Neural progenitor cell (in vitro differentiated cells): ENCODE measurements around the gene GPR161. TPM values are rescaled to one million over a fixed set of nuclear protein-coding genes. Genes with fewer than 3 reads are reported as not detected.
A peak's percentile ranks its signal among the peaks of the same experiment; 100 is the strongest.

Experiments used
- DNase-seq: peaks from one replicate; pipeline ENCODE4 v3.0.0-alpha.2; 2016; ENCODE audit warnings: low spot score
- H2AFZ ChIP-seq: fragments of 200-600 bp; sonication (generic); replicated peaks from 2 replicates; pipeline ENCODE4 v1.6.1; 2016; ENCODE audit warnings: antibody characterized with exemption
- H3F3A ChIP-seq: fragments of 200-600 bp; sonication (generic); 2 replicates; pipeline ENCODE4 v1.6.1; 2016; ENCODE audit warnings: antibody characterized with exemption, low read depth
- H3K27ac ChIP-seq: fragments of 200-600 bp; sonication (generic); 2 replicates; pipeline ENCODE4 v1.5.1; 2016; ENCODE audit warnings: mild to moderate bottlenecking
- H3K27me3 ChIP-seq: fragments of 200-600 bp; sonication (generic); 2 replicates; pipeline ENCODE4 v1.6.1; 2016; ENCODE audit warnings: mild to moderate bottlenecking, moderate library complexity
- H3K36me3 ChIP-seq: fragments of 200-600 bp; sonication (generic); 2 replicates; pipeline ENCODE4 v1.5.1; 2016
- H3K4me1 ChIP-seq: fragments of 200-600 bp; sonication (generic); 2 replicates; pipeline ENCODE4 v1.6.1; 2016; ENCODE audit warnings: mixed run types
- H3K4me2 ChIP-seq: fragments of 200-600 bp; sonication (generic); 2 replicates; pipeline ENCODE4 v1.6.1; 2016
- H3K4me3 ChIP-seq: fragments of 200-600 bp; sonication (generic); 2 replicates; pipeline ENCODE4 v1.5.1; 2016
- H3K79me2 ChIP-seq: fragments of 200-600 bp; sonication (generic); 2 replicates; pipeline ENCODE4 v1.6.1; 2016; ENCODE audit warnings: low read depth
- H3K9ac ChIP-seq: fragments of 200-600 bp; sonication (generic); 2 replicates; pipeline ENCODE4 v1.6.1; 2016
- H3K9me3 ChIP-seq: fragments of 200-600 bp; sonication (generic); 2 replicates; pipeline ENCODE4 v1.5.1; 2016; ENCODE audit warnings: low read depth
- H4K20me1 ChIP-seq: fragments of 200-600 bp; sonication (generic); 2 replicates; pipeline ENCODE4 v1.6.1; 2016; ENCODE audit warnings: low read depth
- H3K27ac Mint-ChIP-seq: 3 replicates; pipeline ENCODE4 v1.8.0; 2021; ENCODE audit warnings: mixed read lengths
- H3K27me3 Mint-ChIP-seq: 2 replicates; pipeline ENCODE4 v1.8.0; 2022; ENCODE audit warnings: low read depth, mild to moderate bottlenecking, inconsistent platforms, moderate library complexity, mixed read lengths; ENCODE audit not compliant: insufficient read depth
- H3K36me3 Mint-ChIP-seq: 3 replicates; pipeline ENCODE4 v1.8.0; 2021; ENCODE audit warnings: mixed read lengths
- H3K4me1 Mint-ChIP-seq: 3 replicates; pipeline ENCODE4 v1.8.0; 2021; ENCODE audit warnings: mixed read lengths
- H3K4me3 Mint-ChIP-seq: 3 replicates; pipeline ENCODE4 v1.8.0; 2021; ENCODE audit warnings: mild to moderate bottlenecking, moderate library complexity, mixed read lengths
- H3K9me3 Mint-ChIP-seq: 3 replicates; pipeline ENCODE4 v1.8.0; 2020; ENCODE audit warnings: mixed read lengths
- EZH2 ChIP-seq: fragments of 200-600 bp; sonication (generic); IDR thresholded peaks from 2 replicates; pipeline ENCODE4 v1.6.1; 2017; ENCODE audit warnings: antibody characterized with exemption, mild to moderate bottlenecking, moderate library complexity
- EZH2phosphoT487 ChIP-seq: fragments of 200-600 bp; sonication (generic); IDR thresholded peaks from 2 replicates; pipeline ENCODE4 v1.6.1; 2017; ENCODE audit warnings: antibody characterized with exemption
- total RNA-seq: library from RNA; depleted of rRNA; stranded (reverse); fragments of >200 nt; gene quantifications from 2 replicates; pipeline ENCODE4 v1.2.3, GENCODE V29; 2015; ENCODE audit warnings: low replicate concordance
- TF ChIP-seq, protein P1 (sequence below): fragments of 200-600 bp; sonication (generic); IDR thresholded peaks from 2 replicates; pipeline ENCODE4 v1.5.1; 2017; ENCODE audit warnings: antibody characterized with exemption, mild to moderate bottlenecking

Gene GPR161
- total RNA-seq, 1 donor from 2014 or later = 21.1 TPM

DNA sequence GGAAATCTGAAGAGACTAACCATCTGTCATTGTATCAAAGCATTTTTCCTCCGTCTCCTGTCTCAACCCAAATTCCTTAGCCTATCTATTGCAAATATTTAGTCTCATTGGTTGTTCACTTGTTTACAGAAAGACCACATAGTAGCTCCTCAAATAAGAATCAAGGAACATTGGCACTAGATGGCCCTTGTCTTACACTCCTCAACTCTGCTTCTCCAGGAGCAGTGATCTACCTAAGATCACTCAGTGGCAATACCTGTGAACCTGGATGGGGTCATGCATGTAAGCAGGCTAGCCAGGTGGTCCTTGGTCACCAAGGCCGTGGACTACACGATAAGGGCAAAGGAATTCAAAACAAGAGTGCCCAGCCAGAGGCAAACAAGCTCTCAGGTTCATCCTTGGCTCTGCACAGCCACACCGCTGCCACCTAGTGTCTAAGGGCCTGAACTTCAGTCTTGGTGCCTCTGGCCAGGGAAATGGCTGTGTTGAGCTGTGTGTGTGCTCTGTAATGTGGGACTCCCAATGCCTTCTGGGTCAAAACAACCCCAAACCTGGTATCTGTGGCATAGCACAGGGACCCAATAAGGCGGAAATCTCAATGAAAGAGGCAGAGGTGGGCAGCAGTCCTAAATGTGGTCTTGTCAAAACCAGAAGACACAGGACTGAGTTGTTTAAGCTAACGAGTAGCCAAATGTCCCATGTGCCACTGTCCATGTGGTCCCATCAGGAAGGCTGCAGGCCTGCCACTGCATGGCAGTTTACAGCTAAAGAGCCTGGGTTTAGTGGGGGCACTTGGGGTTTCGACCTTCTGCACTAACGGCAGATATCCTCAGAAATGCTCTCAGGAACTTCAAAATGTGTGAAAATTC is 54.5 kb downstream of the GPR161 start:
- Mint-ChIP-seq H3K4me1 (peaks cover 6% of the 10 kb centered on the region), H3K27me3 (peaks cover 5% of the 10 kb centered on the region), H3K27ac (no peak overlapping the region), H3K9me3 (no peaks in the 10 kb centered on the region), H3K36me3 (peaks cover 12% of the 10 kb centered on the region), H3K4me3 (no peak overlapping the region)
- TF ChIP-seq, protein P1, sequence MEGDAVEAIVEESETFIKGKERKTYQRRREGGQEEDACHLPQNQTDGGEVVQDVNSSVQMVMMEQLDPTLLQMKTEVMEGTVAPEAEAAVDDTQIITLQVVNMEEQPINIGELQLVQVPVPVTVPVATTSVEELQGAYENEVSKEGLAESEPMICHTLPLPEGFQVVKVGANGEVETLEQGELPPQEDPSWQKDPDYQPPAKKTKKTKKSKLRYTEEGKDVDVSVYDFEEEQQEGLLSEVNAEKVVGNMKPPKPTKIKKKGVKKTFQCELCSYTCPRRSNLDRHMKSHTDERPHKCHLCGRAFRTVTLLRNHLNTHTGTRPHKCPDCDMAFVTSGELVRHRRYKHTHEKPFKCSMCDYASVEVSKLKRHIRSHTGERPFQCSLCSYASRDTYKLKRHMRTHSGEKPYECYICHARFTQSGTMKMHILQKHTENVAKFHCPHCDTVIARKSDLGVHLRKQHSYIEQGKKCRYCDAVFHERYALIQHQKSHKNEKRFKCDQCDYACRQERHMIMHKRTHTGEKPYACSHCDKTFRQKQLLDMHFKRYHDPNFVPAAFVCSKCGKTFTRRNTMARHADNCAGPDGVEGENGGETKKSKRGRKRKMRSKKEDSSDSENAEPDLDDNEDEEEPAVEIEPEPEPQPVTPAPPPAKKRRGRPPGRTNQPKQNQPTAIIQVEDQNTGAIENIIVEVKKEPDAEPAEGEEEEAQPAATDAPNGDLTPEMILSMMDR = peak; percentile 81
- TF ChIP-seq EZH2 (no peak), EZH2phosphoT487 (no peak)
- Histone ChIP-seq H3K9me3 (no peaks in the 10 kb centered on the region), H3K9ac (no peak overlapping the region), H2AFZ (no peak overlapping the region), H3K4me3 (no peak overlapping the region), H4K20me1 (peaks cover 22% of the 10 kb centered on the region), H3K36me3 (no peaks in the 10 kb centered on the region), H3K27me3 (no peaks in the 10 kb centered on the region), H3F3A (peaks cover 10% of the 10 kb centered on the region), H3K79me2 (no peaks in the 10 kb centered on the region), H3K4me1 (no peaks in the 10 kb centered on the region), H3K27ac (no peak overlapping the region), H3K4me2 (no peak overlapping the region)
- peak; percentile 82 for DNase-seq

DNA sequence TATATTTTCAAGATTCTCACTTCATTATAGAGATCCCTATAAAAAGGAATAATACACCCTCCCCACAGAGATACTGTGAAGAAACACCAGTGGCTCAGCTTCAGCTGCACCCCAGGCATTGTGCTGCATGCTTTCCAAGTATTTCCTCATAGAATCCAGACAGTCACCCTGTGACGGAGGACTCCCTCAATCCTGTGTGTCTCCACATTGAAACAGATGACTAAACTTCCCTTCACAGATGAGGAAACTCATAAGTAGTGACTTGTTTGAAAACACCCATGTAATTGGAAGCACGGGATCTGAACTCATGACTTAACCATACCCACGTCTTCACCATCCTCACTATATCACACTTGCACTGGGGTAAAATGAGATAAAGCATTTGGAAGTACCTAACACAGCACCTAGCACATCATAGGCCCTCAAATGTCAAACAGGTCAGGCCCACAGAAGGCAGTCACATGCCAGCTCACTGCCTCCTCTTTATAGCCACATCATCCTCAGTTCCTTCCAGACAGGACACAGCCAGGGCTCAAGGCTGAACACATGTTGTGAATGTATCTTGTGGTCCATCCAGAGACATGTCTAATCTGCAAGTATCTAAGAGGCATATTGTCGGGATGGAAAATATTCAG is 55.2 kb downstream of the GPR161 start:
- Histone ChIP-seq H3K27ac (no peak overlapping the region), H3K9ac (no peak overlapping the region), H3K4me3 (no peak overlapping the region), H3K9me3 (no peaks in the 10 kb centered on the region), H3K4me2 (no peak overlapping the region), H2AFZ (no peak overlapping the region), H3K4me1 (no peaks in the 10 kb centered on the region), H3F3A (peaks cover 10% of the 10 kb centered on the region), H3K27me3 (no peaks in the 10 kb centered on the region), H4K20me1 (peaks cover 18% of the 10 kb centered on the region), H3K36me3 (no peaks in the 10 kb centered on the region), H3K79me2 (no peaks in the 10 kb centered on the region)
- DNase-seq = no peak
- Mint-ChIP-seq H3K27ac (no peak overlapping the region), H3K36me3 (peaks cover 10% of the 10 kb centered on the region), H3K27me3 (peaks cover 5% of the 10 kb centered on the region), H3K9me3 (no peaks in the 10 kb centered on the region), H3K4me3 (no peak overlapping the region), H3K4me1 (no peaks in the 10 kb centered on the region)
- TF ChIP-seq, protein P1 = no peak
- TF ChIP-seq EZH2 (no peak), EZH2phosphoT487 (no peak)

DNA sequence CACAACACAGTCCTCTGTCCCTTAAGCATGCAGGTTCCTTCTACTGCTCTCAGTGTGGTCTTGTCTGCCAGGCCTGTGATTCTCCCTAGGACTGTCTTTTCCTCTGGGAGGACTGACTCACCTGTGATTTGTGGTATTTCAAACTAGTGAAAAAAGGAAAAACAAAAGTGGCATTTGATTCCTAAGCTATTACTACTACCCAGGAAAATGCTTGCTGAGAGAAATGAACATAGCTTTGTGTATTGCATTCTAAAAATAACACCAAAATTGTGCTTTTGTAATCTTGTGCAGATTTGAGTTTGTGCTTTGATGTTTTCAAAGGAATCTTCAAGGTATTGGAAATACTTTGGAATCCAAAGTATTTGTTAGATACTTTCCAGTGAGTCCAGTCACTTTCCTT is 57.0 kb downstream of the GPR161 start:
- no peak overlapping the region for H2AFZ ChIP-seq
- no peaks in the 10 kb centered on the region for H3K4me1 Mint-ChIP-seq
- H3K4me3 Mint-ChIP-seq = no peak overlapping the region
- peaks cover 4% of the 10 kb centered on the region for H3K27me3 Mint-ChIP-seq
- no peaks in the 10 kb centered on the region for H3K9me3 Mint-ChIP-seq
- no peak overlapping the region for H3K9ac ChIP-seq
- H3K27ac ChIP-seq = no peak overlapping the region
- no peak for TF ChIP-seq EZH2phosphoT487
- no peak for TF ChIP-seq EZH2
- TF ChIP-seq, protein P1 = no peak
- peaks cover 6% of the 10 kb centered on the region for H3F3A ChIP-seq
- H4K20me1 ChIP-seq = peaks cover 18% of the 10 kb centered on the region
- H3K4me3 ChIP-seq = no peak overlapping the region
- H3K9me3 ChIP-seq = no peaks in the 10 kb centered on the region
- H3K4me1 ChIP-seq = no peaks in the 10 kb centered on the region
- no peak overlapping the region for H3K27ac Mint-ChIP-seq
- H3K4me2 ChIP-seq = no peak overlapping the region
- H3K79me2 ChIP-seq = no peaks in the 10 kb centered on the region
- H3K36me3 ChIP-seq = no peaks in the 10 kb centered on the region
- peaks cover 11% of the 10 kb centered on the region for H3K36me3 Mint-ChIP-seq
- H3K27me3 ChIP-seq = no peaks in the 10 kb centered on the region
- DNase-seq = no peak
